ENCODE results near the gene GPX3. TPM values are rescaled to one million over a fixed set of nuclear protein-coding genes. Genes with fewer than 3 reads are reported as not detected.

The GPX3 gene
- total RNA-seq, 2 donors from 2014 or later: not detected

DNA sequence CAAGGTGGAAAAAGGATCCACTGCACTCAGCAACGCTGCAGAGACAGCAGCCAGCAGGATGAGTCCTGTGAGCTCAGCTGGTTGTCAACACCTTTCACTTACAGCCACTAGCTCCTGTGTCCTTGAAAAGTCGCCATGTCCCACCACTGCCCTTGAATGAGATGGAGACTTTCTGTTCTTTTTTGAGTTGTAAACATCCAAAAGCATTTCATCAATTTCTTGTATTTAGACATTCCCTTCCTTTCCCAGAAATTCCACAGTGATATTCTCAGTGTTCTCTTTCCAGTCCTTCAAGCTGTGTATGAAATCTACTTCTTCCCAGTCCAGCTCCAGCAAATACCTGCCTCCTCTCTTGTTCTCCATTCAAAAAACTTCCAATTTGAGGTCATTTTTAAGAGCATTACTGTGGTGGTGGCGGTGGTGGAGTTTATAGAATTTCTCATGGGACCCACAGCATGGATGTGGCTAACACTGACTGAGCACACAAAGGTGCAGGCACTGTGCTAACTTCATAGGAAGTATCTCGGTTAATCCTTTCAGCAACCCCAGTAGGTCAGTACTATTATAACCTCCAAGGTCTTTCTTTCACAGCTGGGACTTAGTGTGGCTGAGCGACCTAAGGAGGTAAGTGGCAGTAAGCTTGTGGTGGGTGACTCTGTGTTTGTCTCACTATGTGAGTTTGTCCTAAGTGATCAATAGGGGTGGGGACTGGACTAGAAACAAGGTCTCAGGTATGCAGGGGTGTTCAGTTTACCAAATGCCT, 15.0 kb upstream of the GPX3 start:
- Mint-ChIP-seq H3K36me3 (no peaks in the 10 kb centered on the region), H3K4me3 (no peak overlapping the region), H3K27ac (no peak overlapping the region), H3K27me3 (peaks cover 3 to 11% of the 10 kb centered on the region in 2 donors), H3K4me1 (ENCODE audit: low read depth in 2 of 2) (no peaks in the 10 kb centered on the region), H3K9me3 (no peaks in the 10 kb centered on the region)
- DNase-seq (ENCODE audit: low spot score) (no peak), ATAC-seq (peak in 1 of 2 donors; percentile 44)

DNA sequence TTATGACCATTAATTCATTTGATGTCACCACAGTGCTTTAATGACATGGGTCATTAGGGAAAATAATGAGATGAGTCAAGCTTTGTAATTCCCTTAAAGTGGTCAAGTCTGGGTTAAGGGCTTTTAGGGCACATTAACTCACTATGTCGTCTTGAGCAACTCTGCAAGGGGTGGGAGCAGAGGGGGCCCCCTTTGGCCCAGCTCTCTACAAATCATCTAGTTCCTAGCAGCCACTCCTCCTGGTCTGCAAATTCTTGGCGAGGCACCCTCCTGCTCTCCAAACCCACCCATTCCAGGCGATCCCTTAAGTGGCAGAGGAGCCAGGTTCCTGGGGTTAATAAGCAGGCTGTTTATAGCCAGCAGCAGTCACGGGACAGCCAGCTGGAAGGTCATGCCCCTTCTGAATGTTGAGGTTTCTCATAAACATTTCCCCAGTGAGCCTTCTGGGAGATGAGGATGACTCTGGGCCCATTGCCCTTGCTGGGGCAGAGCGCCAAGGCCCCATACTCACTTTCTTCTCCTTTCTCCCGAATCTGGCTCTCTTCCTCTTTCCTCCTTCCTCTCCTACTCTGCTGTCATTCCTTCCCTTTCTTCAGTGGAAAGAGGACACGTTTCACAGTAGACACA, 14.3 kb upstream of the GPX3 start:
- ATAC-seq (no peak), DNase-seq (ENCODE audit: low spot score) (no peak)
- no peaks in the 10 kb centered on the region for H3K9me3 Mint-ChIP-seq
- H3K27ac Mint-ChIP-seq: no peak overlapping the region
- no peaks in the 10 kb centered on the region for H3K4me1 Mint-ChIP-seq (ENCODE audit: low read depth in 2 of 2)
- H3K4me3 Mint-ChIP-seq: no peak overlapping the region
- H3K27me3 Mint-ChIP-seq: peaks cover 3 to 11% of the 10 kb centered on the region in 2 donors
- no peaks in the 10 kb centered on the region for H3K36me3 Mint-ChIP-seq

DNA sequence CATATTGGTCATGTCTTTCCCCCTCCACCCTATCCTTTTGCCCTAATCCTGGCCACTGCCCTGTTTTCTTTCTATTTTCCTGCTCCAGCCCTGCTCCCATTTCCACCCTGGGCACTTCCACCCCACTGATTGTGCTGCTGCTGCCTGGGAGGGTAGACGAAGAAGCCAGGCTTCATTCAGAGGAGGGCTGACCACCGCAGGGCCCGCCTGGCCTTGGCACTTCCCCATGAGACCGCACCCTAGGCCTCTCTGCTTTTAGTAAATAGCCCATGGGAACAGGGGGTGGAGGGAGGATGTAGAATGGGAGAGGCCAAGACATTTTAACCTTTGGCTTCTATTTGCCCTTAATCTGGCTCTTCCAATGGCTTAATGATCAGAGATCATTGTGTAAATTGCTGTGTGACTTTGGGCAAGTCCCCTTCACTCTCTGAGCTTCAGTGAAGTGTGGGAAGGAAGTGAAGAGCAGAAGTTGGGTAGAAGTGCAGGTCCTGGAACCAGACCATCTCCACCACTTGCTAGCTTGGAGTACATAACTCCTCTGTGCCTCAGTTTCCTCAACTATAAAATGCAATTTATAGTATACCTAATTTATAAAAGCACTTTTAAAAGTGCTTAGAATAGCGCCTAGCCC, 13.6 kb upstream of the GPX3 start:
- no peak for ATAC-seq
- Mint-ChIP-seq H3K27ac (no peak overlapping the region), H3K27me3 (peaks cover 3 to 16% of the 10 kb centered on the region in 2 donors), H3K4me1 (ENCODE audit: low read depth in 2 of 2) (no peaks in the 10 kb centered on the region), H3K9me3 (no peaks in the 10 kb centered on the region), H3K36me3 (no peaks in the 10 kb centered on the region), H3K4me3 (no peak overlapping the region)
- no peak for DNase-seq (ENCODE audit: low spot score)

DNA sequence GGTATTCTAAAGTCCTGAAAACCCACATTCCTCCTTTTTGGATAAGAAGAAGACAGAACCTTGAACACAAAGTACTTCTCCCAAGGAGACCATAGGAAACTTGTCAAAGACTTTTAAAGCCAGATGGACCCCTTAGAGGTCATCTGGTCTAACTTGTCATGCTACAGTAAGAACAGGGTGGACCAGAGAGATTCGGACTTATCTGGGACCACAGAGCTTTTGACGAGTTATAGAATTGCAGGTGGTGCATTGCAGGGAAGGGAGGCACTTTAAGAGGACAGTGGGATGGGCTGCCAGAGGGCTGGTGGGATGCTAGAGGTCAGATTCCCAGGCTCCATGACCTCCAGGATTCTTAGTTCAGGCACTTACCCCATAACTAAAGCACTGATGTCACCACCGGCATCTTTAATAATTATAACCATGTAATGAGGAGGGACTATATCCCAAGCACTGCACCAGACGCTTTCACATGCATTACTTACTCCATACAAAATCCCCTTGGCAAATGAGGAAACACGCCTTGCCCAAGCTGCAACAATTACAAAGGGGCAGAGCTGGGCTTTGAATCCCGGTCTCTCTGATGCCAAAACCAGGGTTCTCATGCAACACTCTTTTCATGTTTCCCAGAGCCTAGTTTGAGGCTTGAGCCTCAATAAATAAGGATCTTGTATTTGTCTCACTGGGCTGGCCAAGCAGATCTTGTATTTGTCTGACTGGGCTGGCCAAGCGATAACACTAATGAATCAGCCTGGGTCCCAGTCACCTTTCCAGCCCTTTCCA, 12.8 kb upstream of the GPX3 start:
- peaks cover 3 to 18% of the 10 kb centered on the region in 2 donors for H3K27me3 Mint-ChIP-seq
- H3K36me3 Mint-ChIP-seq: no peaks in the 10 kb centered on the region
- no peaks in the 10 kb centered on the region for H3K4me1 Mint-ChIP-seq (ENCODE audit: low read depth in 2 of 2)
- DNase-seq (ENCODE audit: low spot score) (no peak), ATAC-seq (no peak)
- H3K27ac Mint-ChIP-seq: no peak overlapping the region
- H3K9me3 Mint-ChIP-seq: no peaks in the 10 kb centered on the region
- H3K4me3 Mint-ChIP-seq: no peak overlapping the region

DNA sequence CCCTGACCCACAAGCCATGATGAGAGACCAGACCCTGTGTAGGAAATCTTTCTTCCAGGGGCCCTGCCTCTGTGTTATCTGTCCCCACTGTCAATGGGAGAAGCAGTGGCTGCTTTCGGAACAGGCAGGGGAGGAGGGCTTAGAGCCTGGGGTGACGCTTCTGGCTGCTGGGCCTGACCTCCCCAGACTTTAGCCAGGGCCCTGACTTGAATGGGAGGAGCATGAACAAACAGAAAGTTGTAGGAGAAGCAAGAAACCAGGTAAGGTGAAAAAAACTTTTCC, 12.2 kb upstream of the GPX3 start:
- no peaks in the 10 kb centered on the region for H3K9me3 Mint-ChIP-seq
- H3K4me3 Mint-ChIP-seq: no peak overlapping the region
- no peak overlapping the region for H3K27ac Mint-ChIP-seq
- no peaks in the 10 kb centered on the region for H3K36me3 Mint-ChIP-seq
- peaks cover 3 to 14% of the 10 kb centered on the region in 2 donors for H3K27me3 Mint-ChIP-seq
- no peak for ATAC-seq
- DNase-seq (ENCODE audit: low spot score): no peak
- no peaks in the 10 kb centered on the region for H3K4me1 Mint-ChIP-seq (ENCODE audit: low read depth in 2 of 2)

DNA sequence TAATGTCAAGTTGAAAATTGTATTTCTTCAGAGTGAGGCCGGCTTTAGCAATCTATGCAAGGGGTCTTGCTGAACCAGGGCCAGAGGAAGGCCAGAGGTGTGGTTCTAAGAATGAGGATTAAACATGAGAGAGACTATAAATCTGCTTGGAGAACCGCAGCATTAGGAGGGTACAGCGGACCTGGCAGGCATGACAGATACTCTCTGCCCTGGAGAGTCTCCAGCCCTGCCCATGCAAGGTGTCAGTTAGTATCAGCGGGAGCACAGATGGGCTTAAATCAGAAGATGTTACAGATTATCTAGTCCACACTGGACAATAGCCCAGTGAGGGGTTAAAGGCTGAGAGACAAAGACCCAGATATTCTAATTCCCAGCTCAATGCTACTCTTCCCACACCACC, 11.5 kb upstream of the GPX3 start:
- H3K4me3 Mint-ChIP-seq: no peak overlapping the region
- DNase-seq (ENCODE audit: low spot score) (no peak), ATAC-seq (no peak)
- no peaks in the 10 kb centered on the region for H3K36me3 Mint-ChIP-seq
- H3K27ac Mint-ChIP-seq: no peak overlapping the region
- no peaks in the 10 kb centered on the region for H3K9me3 Mint-ChIP-seq
- H3K27me3 Mint-ChIP-seq: peaks cover 0 to 7% of the 10 kb centered on the region in 2 donors
- no peaks in the 10 kb centered on the region for H3K4me1 Mint-ChIP-seq (ENCODE audit: low read depth in 2 of 2)

DNA sequence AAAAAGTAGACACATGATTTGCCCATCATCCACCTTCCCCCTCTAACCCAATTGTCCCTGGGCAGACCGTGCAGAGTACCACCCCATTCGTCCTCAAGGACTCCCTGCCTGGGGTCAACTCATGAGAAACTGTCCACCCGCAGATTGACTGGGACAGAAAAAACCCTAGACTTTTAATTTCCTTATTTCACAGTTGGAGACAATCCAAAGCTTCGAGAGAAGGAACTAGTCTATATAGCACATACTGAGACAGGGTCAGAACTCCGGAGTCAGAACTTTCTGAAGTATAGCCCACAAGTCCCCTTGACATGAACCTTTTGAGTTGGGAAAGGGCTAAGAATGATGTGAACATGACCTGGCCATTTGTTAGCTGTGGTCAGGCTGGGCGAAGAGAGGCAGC, 7.5 kb upstream of the GPX3 start:
- Mint-ChIP-seq H3K27ac (no peak overlapping the region), H3K36me3 (no peaks in the 10 kb centered on the region), H3K27me3 (peaks cover 0 to 7% of the 10 kb centered on the region in 2 donors), H3K4me1 (ENCODE audit: low read depth in 2 of 2) (peaks cover 0 to 4% of the 10 kb centered on the region in 2 donors), H3K4me3 (no peak overlapping the region), H3K9me3 (no peaks in the 10 kb centered on the region)
- DNase-seq (ENCODE audit: low spot score) (no peak), ATAC-seq (no peak)

DNA sequence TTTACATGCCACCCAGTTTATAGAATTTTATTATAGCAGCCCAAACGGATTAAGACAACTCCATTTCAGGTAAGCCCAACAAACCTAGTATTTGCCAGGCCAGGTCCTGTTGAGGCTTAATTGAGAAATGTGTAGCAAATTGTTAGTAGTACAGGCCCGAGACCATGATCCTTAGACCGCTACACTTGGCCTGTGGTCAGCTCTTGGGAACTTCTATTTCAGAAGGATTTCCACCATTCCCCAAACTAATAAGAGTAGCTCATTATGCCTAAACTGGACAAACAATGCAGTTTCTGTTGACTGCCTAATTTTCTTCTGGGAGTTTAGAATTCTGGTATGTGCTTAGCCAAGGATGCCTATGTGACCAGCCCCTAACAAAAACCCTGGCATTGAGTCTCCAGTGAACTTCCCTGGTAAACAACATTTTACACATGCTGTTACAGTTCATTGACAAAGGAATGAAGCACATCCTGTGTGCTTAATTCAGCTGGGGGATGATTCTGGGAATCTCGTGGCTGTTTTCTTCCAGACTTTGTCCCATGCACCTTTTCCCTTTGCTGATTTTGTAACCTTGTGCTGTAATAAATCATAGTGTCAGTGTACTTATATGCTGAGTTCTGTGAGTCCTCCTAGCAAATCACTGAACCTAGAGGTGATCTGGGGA, 5.6 kb upstream of the GPX3 start:
- Mint-ChIP-seq H3K4me1 (ENCODE audit: low read depth in 2 of 2) (peaks cover 0 to 9% of the 10 kb centered on the region in 2 donors), H3K27me3 (peaks cover 0 to 7% of the 10 kb centered on the region in 2 donors), H3K9me3 (no peaks in the 10 kb centered on the region), H3K4me3 (no peak overlapping the region), H3K27ac (no peak overlapping the region), H3K36me3 (no peaks in the 10 kb centered on the region)
- ATAC-seq (no peak), DNase-seq (ENCODE audit: low spot score) (no peak)

DNA sequence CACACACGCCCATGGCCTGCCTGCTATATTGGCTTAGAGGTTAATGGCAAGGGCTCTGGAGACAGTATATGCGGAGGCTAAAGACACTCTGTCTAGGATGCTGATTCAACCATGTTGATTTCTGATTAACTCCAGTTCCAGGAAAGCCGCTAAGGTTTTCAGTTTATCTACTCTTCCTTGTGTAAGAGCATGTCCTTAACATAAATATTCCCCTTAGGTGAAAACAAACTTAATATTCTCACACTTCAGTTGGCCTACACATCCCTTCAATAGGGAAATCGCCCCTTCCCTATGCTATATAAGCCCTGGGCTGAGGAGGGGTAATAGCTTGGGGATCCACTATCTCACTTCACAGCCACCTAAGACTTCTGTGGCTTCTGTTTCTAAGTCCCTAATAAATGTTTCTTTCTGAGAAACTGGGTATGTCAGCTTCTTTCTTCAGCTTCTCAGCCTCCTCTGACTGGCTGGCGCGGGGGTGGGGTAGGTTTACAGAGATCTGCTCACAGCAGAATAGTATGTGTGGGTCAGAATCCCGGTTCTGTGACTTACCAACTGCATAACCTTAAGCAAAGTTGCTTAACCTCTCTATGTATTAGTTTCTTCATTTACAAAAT, 4.3 kb upstream of the GPX3 start:
- H3K27ac Mint-ChIP-seq: peak overlapping the region in 1 of 2 donors; percentile 35
- no peaks in the 10 kb centered on the region for H3K9me3 Mint-ChIP-seq
- peaks cover 3 to 7% of the 10 kb centered on the region in 2 donors for H3K27me3 Mint-ChIP-seq
- no peak overlapping the region for H3K4me3 Mint-ChIP-seq
- peaks cover 8 to 16% of the 10 kb centered on the region in 2 donors for H3K4me1 Mint-ChIP-seq (ENCODE audit: low read depth in 2 of 2)
- H3K36me3 Mint-ChIP-seq: no peaks in the 10 kb centered on the region
- DNase-seq (ENCODE audit: low spot score) (no peak), ATAC-seq (no peak)

DNA sequence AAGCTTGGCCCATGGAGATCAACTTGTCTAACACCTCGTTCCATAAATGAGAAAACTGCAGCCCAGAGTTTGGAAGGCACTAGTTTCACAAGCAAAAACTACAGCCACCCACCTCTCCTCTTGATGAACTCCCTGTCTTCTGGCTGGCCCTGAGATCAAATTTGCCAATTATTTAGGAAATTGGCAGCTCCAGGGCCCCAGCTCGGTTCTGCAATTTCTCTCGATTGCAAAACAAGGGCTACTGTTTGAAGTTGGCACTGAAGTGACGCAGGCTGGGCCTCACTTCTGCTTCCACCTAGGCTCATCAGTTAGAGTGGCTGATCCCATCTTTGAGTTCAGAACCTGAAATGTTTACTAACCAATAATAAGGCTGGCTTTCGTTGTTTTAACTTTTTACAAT, 3.7 kb upstream of the GPX3 start:
- H3K27me3 Mint-ChIP-seq: peaks cover 3% of the 10 kb centered on the region in 2 donors
- H3K9me3 Mint-ChIP-seq: no peaks in the 10 kb centered on the region
- no peak overlapping the region for H3K4me3 Mint-ChIP-seq
- no peaks in the 10 kb centered on the region for H3K36me3 Mint-ChIP-seq
- peak overlapping the region in 1 of 2 donors; percentile 35 for H3K27ac Mint-ChIP-seq
- H3K4me1 Mint-ChIP-seq (ENCODE audit: low read depth in 2 of 2): peaks cover 9 to 18% of the 10 kb centered on the region in 2 donors
- no peak for ATAC-seq
- DNase-seq (ENCODE audit: low spot score): no peak

DNA sequence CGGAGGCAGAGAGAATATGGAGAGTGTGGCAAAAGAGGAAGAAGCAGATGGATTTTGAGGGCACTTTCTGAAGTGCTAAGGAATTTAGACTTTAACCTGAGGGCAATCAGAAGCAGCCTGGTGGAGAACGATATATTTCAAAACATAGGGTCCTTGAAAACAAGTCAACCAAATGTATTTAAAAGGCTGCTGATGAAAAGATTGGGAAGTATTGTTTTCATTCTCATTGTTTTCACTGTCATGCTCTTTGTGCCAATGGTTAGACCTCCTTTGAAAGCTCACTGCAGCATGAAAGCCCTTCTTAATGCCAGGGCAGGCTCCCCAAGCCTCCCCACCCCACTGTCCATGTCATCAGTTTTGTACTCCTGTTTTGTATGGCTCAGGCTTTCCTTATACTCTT, 2.5 kb upstream of the GPX3 start:
- Mint-ChIP-seq H3K4me1 (ENCODE audit: low read depth in 2 of 2) (peaks cover 9 to 22% of the 10 kb centered on the region in 2 donors), H3K27me3 (peaks cover 0 to 3% of the 10 kb centered on the region in 2 donors), H3K9me3 (no peaks in the 10 kb centered on the region), H3K36me3 (no peaks in the 10 kb centered on the region), H3K4me3 (no peak overlapping the region), H3K27ac (no peak overlapping the region)
- no peak for DNase-seq (ENCODE audit: low spot score)
- ATAC-seq: no peak

DNA sequence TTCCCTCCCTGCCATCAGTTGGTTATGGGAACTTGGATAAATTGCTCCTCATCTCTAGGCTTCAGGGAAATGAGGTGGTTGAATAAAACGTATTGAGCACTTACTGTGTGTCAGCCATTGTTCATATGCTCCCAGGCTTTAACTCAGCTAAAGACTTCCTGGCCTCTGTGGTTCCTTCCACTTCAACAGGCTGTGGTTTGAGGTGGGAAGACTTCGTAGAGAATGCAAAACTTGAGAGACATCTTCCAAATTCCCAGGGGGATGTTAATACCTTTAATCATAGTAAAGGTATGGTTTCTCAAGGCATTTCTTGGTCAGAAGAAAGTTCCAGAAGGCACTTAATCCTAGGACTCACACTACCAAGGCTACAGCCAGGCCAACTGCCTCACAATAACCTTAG, 1.5 kb upstream of the GPX3 start:
- Mint-ChIP-seq H3K36me3 (no peaks in the 10 kb centered on the region), H3K4me3 (no peak overlapping the region), H3K27ac (no peak overlapping the region), H3K9me3 (no peaks in the 10 kb centered on the region), H3K27me3 (peaks cover 0 to 3% of the 10 kb centered on the region in 2 donors), H3K4me1 (ENCODE audit: low read depth in 2 of 2) (peaks cover 9 to 22% of the 10 kb centered on the region in 2 donors)
- ATAC-seq: no peak
- no peak for DNase-seq (ENCODE audit: low spot score)

DNA sequence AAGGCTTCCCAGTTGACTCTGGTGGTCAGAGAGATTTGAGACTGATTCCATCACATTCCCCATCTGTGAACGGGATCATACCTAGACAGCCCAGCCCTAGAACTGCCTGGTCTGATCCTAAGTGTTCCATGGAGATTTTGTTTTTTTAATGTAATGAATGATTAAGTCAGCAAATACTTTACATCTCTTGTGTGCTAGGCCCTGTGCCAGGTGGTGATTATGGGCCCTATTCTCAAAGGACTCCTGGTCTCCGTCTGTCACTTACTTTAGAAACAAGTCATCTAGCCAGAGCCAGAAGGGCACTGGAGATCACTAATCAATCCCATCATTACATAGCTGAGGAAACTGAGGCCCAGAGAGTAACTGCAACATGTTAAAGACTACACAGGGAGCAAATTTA, 1.1 kb upstream of the GPX3 start:
- ATAC-seq (no peak), DNase-seq (ENCODE audit: low spot score) (no peak)
- Mint-ChIP-seq H3K27ac (no peak overlapping the region), H3K9me3 (no peaks in the 10 kb centered on the region), H3K4me3 (peak overlapping the region; percentile 36), H3K36me3 (no peaks in the 10 kb centered on the region), H3K4me1 (ENCODE audit: low read depth in 2 of 2) (peaks cover 9 to 22% of the 10 kb centered on the region in 2 donors), H3K27me3 (peaks cover 0 to 3% of the 10 kb centered on the region in 2 donors)
